ENCODE data around the gene KRT10.
"Not testable (repeated sequence)": the region's sequence is repeated elsewhere in the genome, so short reads cannot be mapped to it uniquely, and the experiment has no call there.

KRT10 gene

GRCh38 chr17:40818733-40819527 is 3.5 kb downstream of the KRT10 start:
- DNase-seq (ENCODE audit: low spot score) (peak; percentile 71), ATAC-seq (ENCODE audit: low read depth) (peak; percentile 87)
- Histone ChIP-seq H3K27me3 (ENCODE audit: insufficient read depth, poor library complexity, severe bottlenecking) (no peaks in the 10 kb centered on the region), H3K4me3 (ENCODE audit: severe bottlenecking) (peak overlapping the region; percentile 70), H3K4me1 (ENCODE audit: insufficient read depth, poor library complexity, severe bottlenecking) (peaks cover 9% of the 10 kb centered on the region), H3K9me3 (ENCODE audit: severe bottlenecking) (no peaks in the 10 kb centered on the region), H3K36me3 (ENCODE audit: low read depth) (peaks cover 18% of the 10 kb centered on the region), H3K27ac (ENCODE audit: poor library complexity, severe bottlenecking) (peak overlapping the region; percentile 72)
- TF ChIP-seq CTCF (IDR thresholded peaks at IDR 0.05; ENCODE audit: poor library complexity, severe bottlenecking) = no peak

GRCh38 chr17:40818343-40818732 is 4.1 kb downstream of the KRT10 start:
- Histone ChIP-seq H3K9me3 (ENCODE audit: severe bottlenecking) (no peaks in the 10 kb centered on the region), H3K27me3 (ENCODE audit: insufficient read depth, poor library complexity, severe bottlenecking) (no peaks in the 10 kb centered on the region), H3K36me3 (ENCODE audit: low read depth) (peaks cover 18% of the 10 kb centered on the region), H3K4me1 (ENCODE audit: insufficient read depth, poor library complexity, severe bottlenecking) (peaks cover 15% of the 10 kb centered on the region), H3K4me3 (ENCODE audit: severe bottlenecking) (peak overlapping the region; percentile 70), H3K27ac (ENCODE audit: poor library complexity, severe bottlenecking) (peak overlapping the region; percentile 72)
- no peak for TF ChIP-seq CTCF (IDR thresholded peaks at IDR 0.05; ENCODE audit: poor library complexity, severe bottlenecking)
- DNase-seq (ENCODE audit: low spot score) (no peak), ATAC-seq (ENCODE audit: low read depth) (no peak)

- DNase-seq (ENCODE audit: low spot score) = no peak
- H3K9me3 ChIP-seq (ENCODE audit: severe bottlenecking) = no peaks in the 10 kb centered on the region
Observed at GRCh38 chr17:40817103-40817682, 5.2 kb downstream of the KRT10 start.

GRCh38 chr17:40816569-40816968 is 5.8 kb downstream of the KRT10 start:
- no peak for DNase-seq (ENCODE audit: low spot score)
- Histone ChIP-seq H3K27me3 (ENCODE audit: insufficient read depth, poor library complexity, severe bottlenecking) (no peaks in the 10 kb centered on the region), H3K4me3 (ENCODE audit: severe bottlenecking) (no peak overlapping the region), H3K27ac (ENCODE audit: poor library complexity, severe bottlenecking) (no peak overlapping the region), H3K9me3 (ENCODE audit: severe bottlenecking) (no peaks in the 10 kb centered on the region), H3K36me3 (ENCODE audit: low read depth) (peaks cover 18% of the 10 kb centered on the region), H3K4me1 (ENCODE audit: insufficient read depth, poor library complexity, severe bottlenecking) (peaks cover 15% of the 10 kb centered on the region)
- no peak for ATAC-seq (ENCODE audit: low read depth)
- no peak for TF ChIP-seq CTCF (IDR thresholded peaks at IDR 0.05; ENCODE audit: poor library complexity, severe bottlenecking)

More at GRCh38 chr17:40817103-40817682, 5.2 kb downstream of the KRT10 start:
- peaks cover 18% of the 10 kb centered on the region for H3K36me3 ChIP-seq (ENCODE audit: low read depth)
- no peak overlapping the region for H3K27ac ChIP-seq (ENCODE audit: poor library complexity, severe bottlenecking)
- no peak for TF ChIP-seq CTCF (IDR thresholded peaks at IDR 0.05; ENCODE audit: poor library complexity, severe bottlenecking)
- H3K4me3 ChIP-seq (ENCODE audit: severe bottlenecking) = no peak overlapping the region
- H3K4me1 ChIP-seq (ENCODE audit: insufficient read depth, poor library complexity, severe bottlenecking) = peaks cover 15% of the 10 kb centered on the region
- no peaks in the 10 kb centered on the region for H3K27me3 ChIP-seq (ENCODE audit: insufficient read depth, poor library complexity, severe bottlenecking)
- no peak for ATAC-seq (ENCODE audit: low read depth)

DNA sequence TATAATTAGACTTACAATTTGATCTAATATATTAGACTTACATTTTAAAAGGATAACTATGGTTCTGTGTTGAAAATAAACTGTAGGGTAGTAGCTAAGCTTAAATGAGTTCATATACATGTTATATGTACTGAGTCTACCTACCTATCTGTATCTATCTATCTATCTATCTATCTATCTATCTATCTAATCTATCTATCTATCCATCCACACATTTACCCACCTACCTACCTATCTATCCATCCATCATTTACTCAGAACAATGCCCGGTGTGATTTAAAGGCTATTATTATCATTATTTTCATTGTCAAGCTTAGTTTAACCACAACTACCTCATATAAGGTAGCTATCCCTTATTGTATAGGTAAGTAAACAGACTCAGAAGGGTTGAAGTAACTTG is 7.0 kb downstream of the KRT10 start:
- H3K27ac ChIP-seq (ENCODE audit: poor library complexity, severe bottlenecking) = no peak overlapping the region
- H3K27me3 ChIP-seq (ENCODE audit: insufficient read depth, poor library complexity, severe bottlenecking) = no peaks in the 10 kb centered on the region
- no peak overlapping the region for H3K4me3 ChIP-seq (ENCODE audit: severe bottlenecking)
- no peak for TF ChIP-seq CTCF (IDR thresholded peaks at IDR 0.05; ENCODE audit: poor library complexity, severe bottlenecking)
- H3K36me3 ChIP-seq (ENCODE audit: low read depth) = peaks cover 18% of the 10 kb centered on the region
- no peak for ATAC-seq (ENCODE audit: low read depth)
- H3K9me3 ChIP-seq (ENCODE audit: severe bottlenecking) = no peaks in the 10 kb centered on the region
- DNase-seq (ENCODE audit: low spot score) = no peak
- peaks cover 22% of the 10 kb centered on the region for H3K4me1 ChIP-seq (ENCODE audit: insufficient read depth, poor library complexity, severe bottlenecking)

GRCh38 chr17:40814657-40815056 is 7.8 kb downstream of the KRT10 start:
- not testable (repeated sequence) for H3K27me3 ChIP-seq (ENCODE audit: insufficient read depth, poor library complexity, severe bottlenecking); H3K4me3 ChIP-seq (ENCODE audit: severe bottlenecking); ATAC-seq (ENCODE audit: low read depth)

More at GRCh38 chr17:40814657-40815056, 7.8 kb downstream of the KRT10 start:
- Histone ChIP-seq H3K36me3 (ENCODE audit: low read depth) (peaks cover 18% of the 10 kb centered on the region), H3K4me1 (ENCODE audit: insufficient read depth, poor library complexity, severe bottlenecking) (peaks cover 30% of the 10 kb centered on the region), H3K27ac (ENCODE audit: poor library complexity, severe bottlenecking) (peak overlapping the region; percentile 54)
- H3K9me3 ChIP-seq (ENCODE audit: severe bottlenecking); DNase-seq (ENCODE audit: low spot score): not testable (repeated sequence)

Data from RWPE2 (cell line).